B cell (primary cell): ENCODE data around the gene THAP11.

Experiments used
- EZH2 ChIP-seq: IDR thresholded peaks from 2 replicates; pipeline ENCODE4 v1.6.1; 2012; ENCODE audit warnings: borderline replicate concordance, low read depth, mild to moderate bottlenecking, moderate library complexity, low read length; ENCODE audit not compliant: insufficient read depth, poor library complexity, severe bottlenecking
- TF ChIP-seq, protein P1 (sequence below): fragments of 200-600 bp; IDR thresholded peaks from one replicate; pipeline ENCODE4 v1.8.0; 2022; ENCODE audit warnings: antibody characterized with exemption, mild to moderate bottlenecking

DNA sequence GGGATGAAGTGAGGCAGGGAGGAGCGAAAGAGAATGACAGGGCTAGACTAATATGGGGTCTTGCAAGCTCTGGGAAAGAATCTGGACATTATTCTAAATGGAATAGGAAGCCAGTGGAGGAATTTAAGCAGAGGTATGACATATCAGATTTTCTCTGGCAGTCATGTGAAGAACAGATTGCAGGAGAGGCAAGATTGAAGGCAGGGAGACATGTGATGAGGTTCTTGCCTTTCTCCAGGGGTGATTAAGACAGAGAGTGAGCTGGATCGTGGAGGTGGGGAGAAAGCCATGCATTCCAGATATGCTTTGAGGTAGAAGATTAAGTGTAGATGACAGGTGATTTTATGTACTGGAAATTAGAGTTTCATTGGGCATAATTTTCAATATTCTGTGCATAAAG, 4.3 kb upstream of the THAP11 start:
- TF ChIP-seq, protein P1, sequence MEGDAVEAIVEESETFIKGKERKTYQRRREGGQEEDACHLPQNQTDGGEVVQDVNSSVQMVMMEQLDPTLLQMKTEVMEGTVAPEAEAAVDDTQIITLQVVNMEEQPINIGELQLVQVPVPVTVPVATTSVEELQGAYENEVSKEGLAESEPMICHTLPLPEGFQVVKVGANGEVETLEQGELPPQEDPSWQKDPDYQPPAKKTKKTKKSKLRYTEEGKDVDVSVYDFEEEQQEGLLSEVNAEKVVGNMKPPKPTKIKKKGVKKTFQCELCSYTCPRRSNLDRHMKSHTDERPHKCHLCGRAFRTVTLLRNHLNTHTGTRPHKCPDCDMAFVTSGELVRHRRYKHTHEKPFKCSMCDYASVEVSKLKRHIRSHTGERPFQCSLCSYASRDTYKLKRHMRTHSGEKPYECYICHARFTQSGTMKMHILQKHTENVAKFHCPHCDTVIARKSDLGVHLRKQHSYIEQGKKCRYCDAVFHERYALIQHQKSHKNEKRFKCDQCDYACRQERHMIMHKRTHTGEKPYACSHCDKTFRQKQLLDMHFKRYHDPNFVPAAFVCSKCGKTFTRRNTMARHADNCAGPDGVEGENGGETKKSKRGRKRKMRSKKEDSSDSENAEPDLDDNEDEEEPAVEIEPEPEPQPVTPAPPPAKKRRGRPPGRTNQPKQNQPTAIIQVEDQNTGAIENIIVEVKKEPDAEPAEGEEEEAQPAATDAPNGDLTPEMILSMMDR: no peak
- no peak for TF ChIP-seq EZH2
